Stimulated activated CD4-positive, alpha-beta T cell treated with anti-CD3 and anti-CD28 coated beads, TNF-alpha, amount 100 ng/mL, for 4 hours (primary cell): ENCODE results near the gene CHST15.

Experiments
- DNase-seq, 3 experiments: peaks; one replicate each; pipeline ENCODE4 v3.0.0-alpha.2; 2020; ENCODE audit warnings: low read depth in 3 of 3

Gene CHST15

DNA sequence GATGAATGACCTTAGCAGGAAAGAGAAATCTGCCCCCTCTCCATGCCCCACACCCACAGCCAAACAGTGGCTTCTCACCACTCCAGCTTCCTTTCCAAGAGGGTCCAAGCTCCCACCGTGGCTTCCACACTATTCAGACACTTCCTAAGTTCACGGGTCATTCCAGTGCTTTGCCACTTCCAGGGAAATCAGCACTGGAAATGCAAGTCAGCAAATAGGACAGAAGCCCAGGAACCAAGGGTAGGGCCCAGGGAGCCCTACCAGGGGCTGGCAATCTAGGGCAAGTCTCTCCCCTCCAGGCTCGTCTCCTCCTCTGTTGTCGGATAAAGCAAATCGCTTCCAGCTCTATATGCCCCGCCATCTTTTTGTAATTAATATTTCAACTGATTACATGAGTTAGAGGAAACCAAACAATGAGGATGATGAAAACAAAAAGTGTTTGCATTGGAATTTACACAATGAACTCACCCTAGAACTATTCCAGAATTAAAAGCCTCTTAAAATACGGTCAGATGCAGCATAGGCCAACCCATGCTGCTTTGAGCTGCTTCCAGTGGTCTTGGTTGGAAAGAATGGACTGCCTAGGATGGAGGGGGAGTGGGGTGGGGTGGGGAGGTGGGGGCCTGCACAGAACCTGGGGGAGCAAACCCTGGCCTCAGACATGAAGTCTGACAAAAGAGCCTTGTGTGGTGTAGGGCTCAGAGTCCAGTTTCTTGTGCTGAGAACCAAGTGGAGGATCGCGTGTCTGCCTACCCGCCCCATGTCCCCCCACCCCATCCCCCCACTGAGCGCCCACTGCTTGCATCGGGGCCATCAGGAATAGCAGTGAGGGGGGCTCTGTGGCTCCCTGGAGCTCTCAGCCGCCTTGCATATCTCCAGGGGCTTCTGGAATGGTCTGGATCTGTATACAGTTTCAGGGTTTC lies 127.2 kb downstream of the CHST15 start:
- DNase-seq, result no peak

- no peak for DNase-seq
Observed at GRCh38 chr10:123964953-123965352, 128.4 kb downstream of the CHST15 start.

DNA sequence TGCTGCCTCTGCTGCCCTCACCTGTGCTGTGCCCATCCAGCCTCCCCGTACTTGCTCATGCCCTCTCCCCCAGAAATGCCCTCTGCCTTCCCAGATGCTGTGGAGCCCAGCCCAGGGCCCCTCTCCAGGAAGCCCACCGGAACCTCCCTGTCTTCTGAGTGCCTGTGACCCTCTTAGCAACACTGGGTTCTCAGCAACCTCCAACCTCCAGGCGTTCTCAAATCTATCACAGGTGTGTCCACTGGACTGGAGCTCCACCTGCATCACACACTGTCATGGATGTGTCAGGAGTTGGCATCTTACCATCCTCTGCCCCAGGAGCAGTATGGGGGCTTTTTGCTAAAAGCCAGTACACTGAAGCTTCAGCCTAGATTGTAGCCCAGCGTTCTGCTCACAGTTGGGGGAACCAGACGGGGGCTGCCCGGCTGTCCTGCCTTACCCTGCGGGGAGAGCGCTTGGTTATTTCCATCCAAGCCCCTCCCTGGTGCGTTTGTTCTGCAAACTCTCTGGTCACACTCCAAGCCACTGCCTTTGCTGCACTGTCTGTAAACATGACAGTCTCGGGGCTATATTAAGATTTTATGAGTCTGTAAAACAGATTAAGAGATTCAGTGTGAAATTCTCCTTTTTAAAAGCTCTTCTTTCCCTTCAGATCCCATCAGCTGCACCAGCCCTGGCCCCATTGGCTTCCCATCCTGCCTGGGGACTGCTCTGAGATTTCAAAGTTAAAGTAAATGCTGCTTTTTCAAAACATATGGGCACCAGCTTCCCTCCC lies 130.5 kb downstream of the CHST15 start:
- DNase-seq, result no peak

- DNase-seq, result no peak
Observed at GRCh38 chr10:123958241-123958640, 135.2 kb downstream of the CHST15 start.
